Spleen (tissue), 11 donors: ENCODE results near the gene CD200. TPM values are rescaled to one million over a fixed set of nuclear protein-coding genes. Genes with fewer than 3 reads are reported as not detected.

Experiments
- DNase-seq: peaks from one replicate; pipeline ENCODE4 v3.0.0-alpha.2; 2020
- H3K27ac ChIP-seq, 8 donors: fragments of 200-600 bp; sonication (generic) in 7 of 8; 1 replicate in 4 of 8; 2 replicates in 4 of 8; pipeline versions ENCODE4 v1.5.0 to v1.8.0; 2016 to 2021; ENCODE audit warnings: inconsistent platforms in 4 of 8, mild to moderate bottlenecking in 4 of 8, moderate library complexity in 1 of 8
- H3K27me3 ChIP-seq, 7 donors: fragments of 200-600 bp; sonication (generic) in 6 of 7; replicated peaks in 1 of 7; 1 replicate in 4 of 7; 2 replicates in 3 of 7; pipeline versions ENCODE4 v1.5.0 to v1.8.0; 2016 to 2021; ENCODE audit warnings: inconsistent platforms in 3 of 7, mild to moderate bottlenecking in 1 of 7
- H3K36me3 ChIP-seq, 6 donors: fragments of 200-600 bp; sonication (generic) in 5 of 6; 1 replicate in 4 of 6; 2 replicates in 2 of 6; pipeline versions ENCODE4 v1.5.0 to v1.8.0; 2016 to 2021; ENCODE audit warnings: inconsistent platforms in 2 of 6
- H3K4me1 ChIP-seq, 6 donors: fragments of 200-600 bp; sonication (generic) in 5 of 6; 1 replicate in 3 of 6; 2 replicates in 3 of 6; pipeline versions ENCODE4 v1.5.0 to v1.8.0; 2016 to 2021; ENCODE audit warnings: inconsistent platforms in 3 of 6
- H3K4me3 ChIP-seq, 8 donors: fragments of 200-600 bp; sonication (generic) in 7 of 8; 1 replicate in 4 of 8; 2 replicates in 4 of 8; pipeline versions ENCODE4 v1.5.0 to v1.8.0; 2016 to 2021; ENCODE audit warnings: inconsistent platforms in 4 of 8, mild to moderate bottlenecking in 4 of 8, moderate library complexity in 2 of 8
- H3K9me3 ChIP-seq, 8 donors: fragments of 200-600 bp; sonication (generic) in 7 of 8; 1 replicate in 4 of 8; 2 replicates in 4 of 8; pipeline versions ENCODE4 v1.5.0 to v1.8.0; 2016 to 2021; ENCODE audit warnings: inconsistent platforms in 4 of 8
- CTCF ChIP-seq, 11 experiments: fragments of 200-600 bp in 7 of 11; fragments of 450-650 bp in 4 of 11; sonication (generic) in 4 of 11; IDR thresholded peaks in 8 of 11; conservative IDR thresholded peaks in 3 of 11; 1 replicate in 7 of 11; 2 replicates in 4 of 11; pipeline versions ENCODE4 v1.4.0 to v1.8.0; 2016 to 2021; ENCODE audit warnings: antibody characterized with exemption in 11 of 11, inconsistent platforms in 4 of 11, mild to moderate bottlenecking in 1 of 11
- POLR2A ChIP-seq, 3 donors: fragments of 450-650 bp; IDR thresholded peaks; one replicate each; pipeline ENCODE4 v1.5.1; 2017; ENCODE audit warnings: antibody characterized with exemption in 3 of 3, mild to moderate bottlenecking in 1 of 3
- POLR2AphosphoS5 ChIP-seq, 3 donors: sonication (generic); formaldehyde crosslinking; IDR thresholded peaks; one replicate each; pipeline ENCODE4 v1.5.1; 2017; ENCODE audit warnings: antibody characterized with exemption in 3 of 3
- WGBS, 5 donors: extraction: QIAGEN DNeasy Blood & Tissue Kit in 3 of 5; methylation state at CpG; one replicate each; pipeline versions ENCODE4 v1.1.5 to v1.1.7; 2013 to 2018; 5-methylcytosine and 5-hydroxymethylcytosine counted together
- intact Hi-C: fragments of 100-400 bp; cut with DNase I; formaldehyde crosslinking; loops from one replicate; pipeline ENCODE4 v1.15.0; 2023; ENCODE audit warnings: low total_unique reads
- polyA plus RNA-seq, 3 donors: library from polyadenylated mRNA; stranded (reverse); fragments of 200-250 nt; gene quantifications; one replicate each; pipeline ENCODE4 v1.2.1, GENCODE V29; 2013
- total RNA-seq, 7 donors: library from RNA; depleted of rRNA in 3 of 7; stranded (reverse); fragments of >200 nt in 3 of 7; fragmentation: NEBNext Ultra II Directional in 4 of 7; extraction: Animal tissue kit (Norgen Biotek cat#: 25700) in 4 of 7; gene quantifications; one replicate each; pipeline versions ENCODE4 v1.1.0 to v1.2.1, GENCODE V29; 2016 to 2021
- donor health status: healthy with polysubstance abuse.
- donor health status: DM: no; HTN: no; CAD: no; lungs with moderate emphysema.
- donor health status: DM: no; HTN: no; CAD: no.
- donor health status: Bipolar disorder and iron deficiency.
- donor health status: healthy.
- donor health status: DM: no; HTN: no; CAD: no.
- donor health status: DM: yes; HTN: yes; CAD: no.

CD200 gene
- total and polyA plus RNA-seq, 10 donors = 4.3 to 13.1 (median 6.6) TPM

GRCh38 chr3:112308151-112308911, 24.6 kb upstream of the CD200 start:
- no peak overlapping the region for H3K27ac ChIP-seq
- DNase-seq = no peak
- no peaks in the 10 kb centered on the region for H3K9me3 ChIP-seq
- H3K36me3 ChIP-seq = no peaks in the 10 kb centered on the region
- H3K4me1 ChIP-seq = peaks cover 3 to 15% (median 14%) of the 10 kb centered on the region in 6 donors
- no peaks in the 10 kb centered on the region for H3K27me3 ChIP-seq
- H3K4me3 ChIP-seq = no peak overlapping the region
- intact Hi-C loops = no loop called here
- TF ChIP-seq POLR2A (IDR thresholded peaks at IDR 0.05) (no peak), CTCF (IDR thresholded peaks at IDR 0.05 in 8 of 11, conservative IDR thresholded peaks at IDR 0.05 in 3 of 11) (no peak), POLR2AphosphoS5 (IDR thresholded peaks at IDR 0.05) (no peak)
- WGBS, 5 donors = 74 to 83% (median 76%) methylated on average over 7 of the region's 7 CpGs

- Histone ChIP-seq H3K4me3 (no peak overlapping the region), H3K9me3 (peaks cover 0 to 19% (median 11%) of the 10 kb centered on the region in 8 donors), H3K4me1 (no peaks in the 10 kb centered on the region), H3K27ac (no peak overlapping the region), H3K36me3 (no peaks in the 10 kb centered on the region), H3K27me3 (no peaks in the 10 kb centered on the region)
- 87 to 94% (median 92%) methylated on average over 2 of the region's 2 CpGs for WGBS, 5 donors
- intact Hi-C loops = no loop called here
- DNase-seq = no peak
- TF ChIP-seq CTCF (IDR thresholded peaks at IDR 0.05 in 8 of 11, conservative IDR thresholded peaks at IDR 0.05 in 3 of 11) = no peak
These were observed 18.3 kb upstream of the CD200 start for GRCh38 chr3:112314649-112315048.

GRCh38 chr3:112315791-112316190, 17.2 kb upstream of the CD200 start:
- Histone ChIP-seq H3K4me1 (peaks cover 0 to 5% (median 0%) of the 10 kb centered on the region in 6 donors), H3K9me3 (peaks cover 0 to 19% (median 11%) of the 10 kb centered on the region in 8 donors), H3K36me3 (no peaks in the 10 kb centered on the region), H3K4me3 (no peak overlapping the region), H3K27me3 (no peaks in the 10 kb centered on the region), H3K27ac (no peak overlapping the region)
- TF ChIP-seq POLR2AphosphoS5 (IDR thresholded peaks at IDR 0.05) (no peak), CTCF (IDR thresholded peaks at IDR 0.05 in 8 of 11, conservative IDR thresholded peaks at IDR 0.05 in 3 of 11) (no peak), POLR2A (IDR thresholded peaks at IDR 0.05) (no peak)
- intact Hi-C loops = no loop called here
- 45 to 97% (median 95%) methylated on average over 1 of the region's 1 CpG for WGBS, 5 donors
- DNase-seq = no peak

- H3K36me3 ChIP-seq = no peaks in the 10 kb centered on the region
- TF ChIP-seq POLR2A (IDR thresholded peaks at IDR 0.05) (no peak), POLR2AphosphoS5 (IDR thresholded peaks at IDR 0.05) (no peak), CTCF (IDR thresholded peaks at IDR 0.05 in 8 of 11, conservative IDR thresholded peaks at IDR 0.05 in 3 of 11) (no peak)
- peaks cover 0 to 19% (median 11%) of the 10 kb centered on the region in 8 donors for H3K9me3 ChIP-seq
- no peak for DNase-seq
- WGBS, 5 donors = 77 to 91% (median 84%) methylated on average over 4 of the region's 4 CpGs
- H3K27ac ChIP-seq = no peak overlapping the region
- H3K4me3 ChIP-seq = no peak overlapping the region
- H3K4me1 ChIP-seq = peaks cover 0 to 5% (median 0%) of the 10 kb centered on the region in 6 donors
- intact Hi-C loops = no loop called here
- H3K27me3 ChIP-seq = no peaks in the 10 kb centered on the region
These were observed 13.3 kb upstream of the CD200 start for GRCh38 chr3:112319516-112320276.
